DMS 273 treated with DMSO at 0.1 percent for 48 hours (cell line): ENCODE results near the gene FAM149B1.
A peak's percentile ranks its signal among the peaks of the same experiment; 100 is the strongest.
"Not testable (repeated sequence)": the region's sequence is repeated elsewhere in the genome, so short reads cannot be mapped to it uniquely, and the experiment has no call there.

Experiments
- DNase-seq: peaks from one replicate; lab custom pipeline; 2025; lab: John Stamatoyannopoulos, UW

The FAM149B1 gene

GRCh38 chr10:73167783-73168464, at the start of gene FAM149B1, which contains the start of gene ECD:
FAM149B1 (plus strand) TSS chr10:73168119; CDS start chr10:73168340, 221 bp downstream.
ECD (minus strand) TSS chr10:73168008; CDS start chr10:73163937, 4,071 bp downstream.
- peak; percentile 63 for DNase-seq

GRCh38 chr10:73119457-73119856, 48.5 kb upstream of the FAM149B1 start:
- DNase-seq: no peak

GRCh38 chr10:73119952-73120351, 48.0 kb upstream of the FAM149B1 start:
- no peak for DNase-seq

GRCh38 chr10:73126343-73126742, 41.6 kb upstream of the FAM149B1 start:
- no peak for DNase-seq

GRCh38 chr10:73131301-73131700, 36.6 kb upstream of the FAM149B1 start:
- no peak for DNase-seq

- no peak for DNase-seq
Measured at GRCh38 chr10:73131913-73132686, 35.8 kb upstream of the FAM149B1 start.

GRCh38 chr10:73134727-73135126, 33.2 kb upstream of the FAM149B1 start:
- no peak for DNase-seq

- DNase-seq: no peak
Measured at GRCh38 chr10:73136627-73137026, 31.3 kb upstream of the FAM149B1 start.

- no peak for DNase-seq
Measured at GRCh38 chr10:73139251-73139650, 28.7 kb upstream of the FAM149B1 start.

- DNase-seq: no peak
Measured at GRCh38 chr10:73141603-73142002, 26.3 kb upstream of the FAM149B1 start.

GRCh38 chr10:73150633-73151413, 17.1 kb upstream of the FAM149B1 start:
- DNase-seq: not testable (repeated sequence)

GRCh38 chr10:73152009-73152408, 15.9 kb upstream of the FAM149B1 start:
- no peak for DNase-seq

- DNase-seq: no peak
Measured at GRCh38 chr10:73156054-73156453, 11.9 kb upstream of the FAM149B1 start.

- no peak for DNase-seq
Measured at GRCh38 chr10:73159038-73159648, 8.8 kb upstream of the FAM149B1 start.

- no peak for DNase-seq
Measured at GRCh38 chr10:73161079-73161478, 6.8 kb upstream of the FAM149B1 start.

- DNase-seq: no peak
Measured at GRCh38 chr10:73161662-73162061, 6.3 kb upstream of the FAM149B1 start.

GRCh38 chr10:73163096-73163495, 4.8 kb upstream of the FAM149B1 start:
- DNase-seq: no peak

- DNase-seq: no peak
Measured at GRCh38 chr10:73166972-73167371, 947 bp upstream of the FAM149B1 start.

- DNase-seq: no peak
Measured at GRCh38 chr10:73167458-73167782, 499 bp upstream of the FAM149B1 start.

GRCh38 chr10:73168465-73168803, 515 bp downstream of the FAM149B1 start:
- DNase-seq: no peak

- no peak for DNase-seq
Measured at GRCh38 chr10:73169320-73169719, 1.4 kb downstream of the FAM149B1 start.

GRCh38 chr10:73172867-73173266, 4.9 kb downstream of the FAM149B1 start:
- no peak for DNase-seq
